Fibroblast of lung (primary cell): ENCODE data around the gene RFTN2.

Source experiments
- EZH2 ChIP-seq: IDR thresholded peaks from 2 replicates; pipeline ENCODE4 v1.5.1; 2012; ENCODE audit warnings: low read length, control low read depth, mild to moderate bottlenecking; ENCODE audit errors: missing control alignments
- TF ChIP-seq, protein P1 (sequence below), 2 donors: IDR thresholded peaks in 1 of 2; conservative IDR thresholded peaks in 1 of 2; 1 replicate in 1 of 2; 2 replicates in 1 of 2; pipeline ENCODE4 v1.5.1; 2011 to 2012; ENCODE audit warnings: low read length in 2 of 2, control low read depth in 1 of 2, inconsistent platforms in 1 of 2, low read depth in 1 of 2, mild to moderate bottlenecking in 1 of 2

DNA sequence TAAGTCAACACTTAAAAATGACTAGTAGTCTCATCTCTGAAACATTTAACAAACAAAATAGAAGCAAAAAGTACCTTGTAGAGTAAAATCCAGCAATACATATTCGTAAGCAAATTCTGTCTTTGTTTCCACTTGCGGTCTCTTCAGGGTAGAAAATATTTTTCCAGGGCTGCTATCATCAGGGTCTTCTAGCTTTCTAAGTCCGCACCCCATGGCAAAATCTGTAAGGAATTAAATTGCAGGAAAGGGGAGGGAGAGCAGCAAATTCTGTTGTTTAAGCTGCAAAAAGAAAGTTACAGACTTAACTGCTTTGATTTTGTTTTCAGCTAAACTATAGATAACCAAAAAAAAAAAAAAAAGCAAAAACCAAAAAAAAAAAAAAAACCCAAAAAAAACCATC, at the start of gene RFTN2:
- TF ChIP-seq, protein P1, sequence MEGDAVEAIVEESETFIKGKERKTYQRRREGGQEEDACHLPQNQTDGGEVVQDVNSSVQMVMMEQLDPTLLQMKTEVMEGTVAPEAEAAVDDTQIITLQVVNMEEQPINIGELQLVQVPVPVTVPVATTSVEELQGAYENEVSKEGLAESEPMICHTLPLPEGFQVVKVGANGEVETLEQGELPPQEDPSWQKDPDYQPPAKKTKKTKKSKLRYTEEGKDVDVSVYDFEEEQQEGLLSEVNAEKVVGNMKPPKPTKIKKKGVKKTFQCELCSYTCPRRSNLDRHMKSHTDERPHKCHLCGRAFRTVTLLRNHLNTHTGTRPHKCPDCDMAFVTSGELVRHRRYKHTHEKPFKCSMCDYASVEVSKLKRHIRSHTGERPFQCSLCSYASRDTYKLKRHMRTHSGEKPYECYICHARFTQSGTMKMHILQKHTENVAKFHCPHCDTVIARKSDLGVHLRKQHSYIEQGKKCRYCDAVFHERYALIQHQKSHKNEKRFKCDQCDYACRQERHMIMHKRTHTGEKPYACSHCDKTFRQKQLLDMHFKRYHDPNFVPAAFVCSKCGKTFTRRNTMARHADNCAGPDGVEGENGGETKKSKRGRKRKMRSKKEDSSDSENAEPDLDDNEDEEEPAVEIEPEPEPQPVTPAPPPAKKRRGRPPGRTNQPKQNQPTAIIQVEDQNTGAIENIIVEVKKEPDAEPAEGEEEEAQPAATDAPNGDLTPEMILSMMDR (conservative IDR thresholded peaks at IDR 0.05 in 1 of 2, IDR thresholded peaks at IDR 0.05 in 1 of 2; ENCODE audit: low read depth in 1 of 2, low read length in 2 of 2): no peak
- TF ChIP-seq EZH2: no peak
